OCI-LY3 (cell line): ENCODE data around the gene KRT23.

Experiments
- H2AFZ ChIP-seq: fragments of 200-600, 300-600 bp; shearing (Covaris generic); 2 replicates; pipeline ENCODE4 v1.6.0; 2014; ENCODE audit warnings: antibody characterized with exemption, low read depth, low read length
- H3K27ac ChIP-seq: fragments of 200-600, 300-600 bp; sonication (generic); 2 replicates; pipeline ENCODE4 v1.5.1; 2014; ENCODE audit warnings: mild to moderate bottlenecking, low read length, moderate library complexity, mixed read lengths
- H3K27me3 ChIP-seq: fragments of 200-600, 300-600 bp; sonication (generic); 2 replicates; pipeline ENCODE4 v1.6.1; 2014; ENCODE audit warnings: low read depth, low read length, mixed read lengths
- H3K36me3 ChIP-seq: fragments of 200-600, 300-600 bp; sonication (generic); replicated peaks from 2 replicates; pipeline ENCODE3; 2014; ENCODE audit warnings: low read depth, low read length, mixed read lengths
- H3K4me1 ChIP-seq: fragments of 300-600, 200-600 bp; sonication (generic); 2 replicates; pipeline ENCODE4 v1.6.1; 2014; ENCODE audit warnings: low read length, mixed read lengths
- H3K4me2 ChIP-seq: fragments of 200-600, 300-600 bp; sonication (generic); 2 replicates; pipeline ENCODE4 v1.6.1; 2014; ENCODE audit warnings: low read length, mixed read lengths
- H3K4me3 ChIP-seq: fragments of 300-600, 200-600 bp; sonication (generic); 2 replicates; pipeline ENCODE4 v1.5.1; 2014; ENCODE audit warnings: antibody characterized with exemption, mild to moderate bottlenecking, low read length, moderate library complexity
- H3K79me2 ChIP-seq: fragments of 300-600, 200-600 bp; shearing (Covaris generic); 2 replicates; pipeline ENCODE4 v1.6.1; 2014; ENCODE audit warnings: mild to moderate bottlenecking, low read length, mixed read lengths
- H3K9ac ChIP-seq: fragments of 300-600, 200-600 bp; shearing (Covaris generic); 2 replicates; pipeline ENCODE4 v1.6.0; 2014; ENCODE audit warnings: mild to moderate bottlenecking, low read length, moderate library complexity
- H3K9me3 ChIP-seq: fragments of 200-600, 300-600 bp; shearing (Covaris generic); 2 replicates; pipeline ENCODE4 v1.6.1; 2014; ENCODE audit warnings: low read length, mixed read lengths; ENCODE audit not compliant: insufficient read depth
- H4K20me1 ChIP-seq: fragments of 200-600, 300-600 bp; sonication (generic); 2 replicates; pipeline ENCODE4 v1.6.1; 2016; ENCODE audit warnings: low read length, mixed read lengths; ENCODE audit not compliant: insufficient read depth
- EZH2phosphoT487 ChIP-seq: fragments of 200-600 bp; shearing (Covaris generic); IDR thresholded peaks from 2 replicates; pipeline ENCODE4 v1.6.1; 2018; ENCODE audit warnings: antibody characterized with exemption, mixed run types, low read depth
- TF ChIP-seq, protein P1 (sequence below): fragments of 200-600, 300-600 bp; sonication (generic); IDR thresholded peaks from 2 replicates; pipeline ENCODE4 v1.5.1; 2014; ENCODE audit warnings: antibody characterized with exemption, low read length, low read depth

The KRT23 gene, protein sequence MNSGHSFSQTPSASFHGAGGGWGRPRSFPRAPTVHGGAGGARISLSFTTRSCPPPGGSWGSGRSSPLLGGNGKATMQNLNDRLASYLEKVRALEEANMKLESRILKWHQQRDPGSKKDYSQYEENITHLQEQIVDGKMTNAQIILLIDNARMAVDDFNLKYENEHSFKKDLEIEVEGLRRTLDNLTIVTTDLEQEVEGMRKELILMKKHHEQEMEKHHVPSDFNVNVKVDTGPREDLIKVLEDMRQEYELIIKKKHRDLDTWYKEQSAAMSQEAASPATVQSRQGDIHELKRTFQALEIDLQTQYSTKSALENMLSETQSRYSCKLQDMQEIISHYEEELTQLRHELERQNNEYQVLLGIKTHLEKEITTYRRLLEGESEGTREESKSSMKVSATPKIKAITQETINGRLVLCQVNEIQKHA

DNA sequence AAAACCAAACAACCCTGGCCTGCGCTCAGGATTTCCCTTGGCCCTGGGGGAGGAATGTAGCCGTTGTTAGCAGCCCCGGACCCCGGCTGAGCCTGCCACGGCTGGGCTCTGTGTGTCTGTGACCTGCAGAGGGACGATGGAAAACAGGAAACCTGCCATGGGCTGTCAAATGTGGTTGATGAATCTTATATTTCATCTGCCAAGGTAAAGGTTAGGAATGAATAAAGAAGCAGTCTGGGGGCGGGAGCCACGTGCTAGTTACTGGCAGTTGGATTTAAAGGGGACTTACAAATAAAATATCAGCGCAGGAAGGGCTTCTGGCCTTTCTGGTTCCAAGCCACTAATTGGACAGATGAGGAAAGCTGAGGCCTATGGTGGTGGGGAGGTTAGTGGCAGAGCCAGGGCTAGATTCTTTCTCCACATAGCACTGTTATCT, at the start of gene KRT23:
Gene KRT23, minus strand, starts transcription at position 263 of the 436 bp plus-strand sequence. CDS start 1,043 bp downstream, outside the sequence.
- no peak within 1 kb of the TSS for H3K4me2 ChIP-seq
- H3K9me3 ChIP-seq: no peaks in the 10 kb centered on the region

DNA sequence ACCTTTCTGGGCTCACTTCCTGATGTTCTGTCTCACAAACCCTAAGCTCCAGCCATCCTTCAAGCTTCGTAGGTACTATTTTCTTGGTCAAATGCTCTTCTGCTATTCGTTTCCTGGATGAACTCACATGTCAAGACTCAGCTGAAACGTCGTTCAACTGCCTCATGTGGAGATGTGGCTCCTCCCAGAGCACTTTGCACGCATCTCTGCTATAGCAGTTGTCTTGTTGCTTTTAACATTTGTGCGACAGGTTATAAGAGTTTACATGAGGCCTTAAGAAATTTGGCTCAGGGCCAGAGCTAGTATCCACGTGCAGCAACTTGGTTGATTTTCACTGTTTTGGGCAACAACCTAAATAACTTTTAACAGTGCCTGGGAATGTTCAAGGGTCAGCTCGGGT, 49.5 kb upstream of the KRT23 start:
- H3K4me2 ChIP-seq: no peak overlapping the region
- no peaks in the 10 kb centered on the region for H3K36me3 ChIP-seq
- H3K4me3 ChIP-seq: no peak overlapping the region
- H3K4me1 ChIP-seq: no peaks in the 10 kb centered on the region
- H3K9ac ChIP-seq: no peak overlapping the region
- H3K27me3 ChIP-seq: peaks cover 20% of the 10 kb centered on the region
- no peak for TF ChIP-seq EZH2phosphoT487
- TF ChIP-seq, protein P1, sequence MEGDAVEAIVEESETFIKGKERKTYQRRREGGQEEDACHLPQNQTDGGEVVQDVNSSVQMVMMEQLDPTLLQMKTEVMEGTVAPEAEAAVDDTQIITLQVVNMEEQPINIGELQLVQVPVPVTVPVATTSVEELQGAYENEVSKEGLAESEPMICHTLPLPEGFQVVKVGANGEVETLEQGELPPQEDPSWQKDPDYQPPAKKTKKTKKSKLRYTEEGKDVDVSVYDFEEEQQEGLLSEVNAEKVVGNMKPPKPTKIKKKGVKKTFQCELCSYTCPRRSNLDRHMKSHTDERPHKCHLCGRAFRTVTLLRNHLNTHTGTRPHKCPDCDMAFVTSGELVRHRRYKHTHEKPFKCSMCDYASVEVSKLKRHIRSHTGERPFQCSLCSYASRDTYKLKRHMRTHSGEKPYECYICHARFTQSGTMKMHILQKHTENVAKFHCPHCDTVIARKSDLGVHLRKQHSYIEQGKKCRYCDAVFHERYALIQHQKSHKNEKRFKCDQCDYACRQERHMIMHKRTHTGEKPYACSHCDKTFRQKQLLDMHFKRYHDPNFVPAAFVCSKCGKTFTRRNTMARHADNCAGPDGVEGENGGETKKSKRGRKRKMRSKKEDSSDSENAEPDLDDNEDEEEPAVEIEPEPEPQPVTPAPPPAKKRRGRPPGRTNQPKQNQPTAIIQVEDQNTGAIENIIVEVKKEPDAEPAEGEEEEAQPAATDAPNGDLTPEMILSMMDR: no peak
- no peak overlapping the region for H2AFZ ChIP-seq
- H3K79me2 ChIP-seq: no peaks in the 10 kb centered on the region
- H3K27ac ChIP-seq: no peak overlapping the region
- no peaks in the 10 kb centered on the region for H3K9me3 ChIP-seq
- no peaks in the 10 kb centered on the region for H4K20me1 ChIP-seq

More for the DNA sequence above, at the start of gene KRT23:
- no peaks in the 10 kb centered on the region for H4K20me1 ChIP-seq
- H3K4me3 ChIP-seq: no peak within 1 kb of the TSS
- H2AFZ ChIP-seq: no peak within 1 kb of the TSS
- no peaks in the 10 kb centered on the region for H3K36me3 ChIP-seq
- H3K9ac ChIP-seq: no peak within 1 kb of the TSS
- TF ChIP-seq, protein P1: no peak
- TF ChIP-seq EZH2phosphoT487: no peak
- peaks cover 48% of the 10 kb centered on the region for H3K27me3 ChIP-seq
- H3K27ac ChIP-seq: no peak within 1 kb of the TSS
- H3K79me2 ChIP-seq: no peaks in the 10 kb centered on the region
- no peaks in the 10 kb centered on the region for H3K4me1 ChIP-seq

DNA sequence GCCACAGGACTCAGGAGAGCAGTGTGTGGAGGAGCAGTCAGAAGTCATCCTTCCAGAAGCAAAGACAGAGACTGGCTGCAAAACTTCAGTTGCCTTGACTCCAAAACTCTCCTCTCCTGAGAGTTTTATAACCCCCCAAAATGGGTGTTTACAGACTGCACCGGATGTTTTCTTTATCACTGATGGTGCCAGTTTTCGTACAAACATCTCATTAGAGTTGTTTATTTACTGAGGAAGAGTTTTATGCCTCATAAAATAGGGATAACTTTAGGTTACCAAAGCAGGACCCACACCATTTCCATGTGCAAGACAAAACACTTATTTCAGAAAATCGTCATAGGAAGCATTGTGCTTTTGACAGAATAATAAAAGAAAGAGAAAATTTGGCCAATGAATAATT, 46.8 kb upstream of the KRT23 start, which contains the start of gene KRT40:
Gene KRT40, minus strand, starts transcription at position 101 of the 400 bp plus-strand sequence. Its CDS starts 53 bp downstream, at position 48.
- TF ChIP-seq, protein P1: no peak
- TF ChIP-seq EZH2phosphoT487: no peak
- Histone ChIP-seq H3K4me1 (no peaks in the 10 kb centered on the region), H3K27ac (no peak within 1 kb of the TSS), H3K36me3 (no peaks in the 10 kb centered on the region), H2AFZ (no peak within 1 kb of the TSS), H3K9me3 (no peaks in the 10 kb centered on the region), H3K9ac (no peak within 1 kb of the TSS), H3K4me2 (no peak within 1 kb of the TSS), H3K79me2 (no peaks in the 10 kb centered on the region), H3K27me3 (peaks cover 20% of the 10 kb centered on the region), H4K20me1 (no peaks in the 10 kb centered on the region), H3K4me3 (no peak within 1 kb of the TSS)

DNA sequence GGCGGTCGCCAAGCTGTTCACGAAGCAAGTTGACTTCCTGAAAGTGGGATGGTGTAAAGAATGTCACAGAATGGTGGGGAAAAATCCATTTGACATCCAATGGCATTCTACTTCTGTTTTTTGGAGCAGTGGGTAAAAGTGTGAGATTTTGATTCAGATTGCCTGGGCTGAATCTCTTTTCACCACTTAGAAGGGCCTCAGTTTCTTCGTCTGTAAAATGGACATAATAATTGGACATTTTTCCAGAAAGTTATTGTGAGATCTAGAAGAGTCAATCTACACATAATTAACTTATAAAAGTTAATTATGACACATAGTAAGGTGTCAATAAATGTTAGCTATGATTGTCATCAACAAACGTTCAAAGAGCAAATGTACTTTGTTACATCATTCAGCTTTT, 43.7 kb upstream of the KRT23 start:
- H3K79me2 ChIP-seq: no peaks in the 10 kb centered on the region
- TF ChIP-seq EZH2phosphoT487: no peak
- TF ChIP-seq, protein P1: no peak
- H3K4me1 ChIP-seq: no peaks in the 10 kb centered on the region
- H3K9me3 ChIP-seq: no peaks in the 10 kb centered on the region
- no peaks in the 10 kb centered on the region for H4K20me1 ChIP-seq
- H3K9ac ChIP-seq: no peak overlapping the region
- H3K27me3 ChIP-seq: peaks cover 23% of the 10 kb centered on the region
- H3K4me2 ChIP-seq: no peak overlapping the region
- H3K4me3 ChIP-seq: no peak overlapping the region
- no peak overlapping the region for H3K27ac ChIP-seq
- no peak overlapping the region for H2AFZ ChIP-seq
- no peaks in the 10 kb centered on the region for H3K36me3 ChIP-seq
